GM18519 (cell line): ENCODE measurements around the gene ERCC1.
A peak's percentile ranks its signal among the peaks of the same experiment; 100 is the strongest.

ENCODE experiments used
- ATAC-seq: cut with Tn5 transposase; IDR thresholded peaks from one replicate; pipeline ENCODE4 v1.9.1; 2021; ENCODE audit warnings: mild to moderate bottlenecking, moderate library complexity; ENCODE audit not compliant: unreplicated experiment, low FRiP score

Gene ERCC1

DNA sequence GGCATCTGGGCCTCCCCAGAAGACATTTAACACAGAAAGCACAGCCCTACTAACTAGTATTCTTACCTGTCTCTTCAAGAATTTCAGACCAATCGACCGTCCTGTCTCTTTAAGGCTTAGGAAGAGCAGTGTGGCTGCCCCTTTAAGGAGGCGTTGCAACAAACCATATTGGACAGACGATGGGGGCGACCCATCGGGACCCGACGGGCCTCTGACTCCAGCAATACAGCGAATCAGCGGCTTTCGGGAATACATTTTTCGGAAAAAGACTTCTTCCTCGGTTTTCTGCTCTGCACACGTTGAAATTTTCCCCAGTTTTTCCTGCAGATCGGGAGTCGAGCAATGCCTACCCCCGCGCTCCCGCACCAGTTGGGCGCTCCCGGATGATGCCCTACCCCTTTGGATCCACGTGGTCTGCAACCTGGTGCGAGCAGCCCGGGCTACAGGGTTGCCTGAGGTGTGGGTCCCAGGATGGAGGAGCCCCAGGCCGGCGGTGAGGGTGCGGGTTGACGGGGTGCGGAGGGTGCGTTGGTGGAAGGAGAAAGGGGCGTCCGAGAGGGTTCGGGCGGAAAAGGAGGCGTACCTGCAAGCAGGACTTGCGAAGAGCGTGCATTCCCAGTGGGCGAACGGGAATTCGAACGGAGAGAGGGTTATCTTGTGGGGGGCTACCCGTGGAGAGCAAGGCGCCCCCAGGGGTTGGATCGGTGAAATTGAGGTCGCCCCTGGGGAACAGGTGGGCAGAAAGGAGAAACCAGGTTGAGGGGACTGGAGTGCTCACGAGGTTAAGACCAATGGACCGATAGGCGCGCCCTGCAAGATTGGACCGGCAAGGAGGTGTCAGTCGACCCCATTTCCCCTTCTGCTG is 17.3 kb downstream of the ERCC1 start, which contains the start of gene POLR1G:
POLR1G (plus strand) TSS at position 419 of the 865 bp plus-strand sequence; CDS start at position 472, 53 bp downstream.
- ATAC-seq, result peak; percentile 40

DNA sequence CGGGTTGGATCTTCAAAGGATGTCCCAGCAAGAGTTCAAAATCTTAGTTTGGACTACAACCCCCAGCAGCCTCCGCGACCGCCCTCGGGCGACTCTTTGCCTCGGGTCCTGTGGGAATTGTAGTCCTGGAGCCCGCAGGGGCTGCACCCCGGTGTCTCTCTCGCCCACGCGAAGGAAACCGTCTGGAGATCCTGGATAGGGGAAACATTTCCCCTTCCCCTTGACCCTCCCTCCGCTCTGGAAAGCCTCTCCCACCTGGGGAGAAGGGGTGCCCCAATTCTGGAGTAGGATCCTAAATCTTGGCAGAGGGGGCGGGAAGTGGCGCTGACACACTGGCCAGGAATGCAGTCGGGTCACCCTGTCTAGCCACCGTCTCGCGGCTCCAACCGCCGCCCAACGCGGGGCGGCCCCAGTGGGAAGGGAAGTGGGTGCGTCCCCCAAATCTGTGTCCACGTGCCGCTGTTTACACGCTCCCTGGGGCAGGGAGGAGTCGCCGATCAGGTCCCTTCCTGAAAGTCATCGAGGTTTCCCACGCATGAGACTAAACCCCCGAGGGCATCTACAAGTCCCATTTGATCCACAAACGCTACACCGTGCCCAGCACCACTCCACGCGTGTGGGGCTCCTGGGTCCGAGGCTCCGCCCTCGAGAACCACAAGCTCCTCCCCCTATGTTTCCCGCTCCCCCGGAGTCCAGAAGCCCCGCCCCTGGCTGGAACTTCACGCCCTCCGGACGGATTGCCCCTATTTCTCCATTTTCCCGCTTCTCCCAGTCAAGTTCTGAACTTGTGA is 18.1 kb downstream of the ERCC1 start:
- ATAC-seq, result peak; percentile 27

DNA sequence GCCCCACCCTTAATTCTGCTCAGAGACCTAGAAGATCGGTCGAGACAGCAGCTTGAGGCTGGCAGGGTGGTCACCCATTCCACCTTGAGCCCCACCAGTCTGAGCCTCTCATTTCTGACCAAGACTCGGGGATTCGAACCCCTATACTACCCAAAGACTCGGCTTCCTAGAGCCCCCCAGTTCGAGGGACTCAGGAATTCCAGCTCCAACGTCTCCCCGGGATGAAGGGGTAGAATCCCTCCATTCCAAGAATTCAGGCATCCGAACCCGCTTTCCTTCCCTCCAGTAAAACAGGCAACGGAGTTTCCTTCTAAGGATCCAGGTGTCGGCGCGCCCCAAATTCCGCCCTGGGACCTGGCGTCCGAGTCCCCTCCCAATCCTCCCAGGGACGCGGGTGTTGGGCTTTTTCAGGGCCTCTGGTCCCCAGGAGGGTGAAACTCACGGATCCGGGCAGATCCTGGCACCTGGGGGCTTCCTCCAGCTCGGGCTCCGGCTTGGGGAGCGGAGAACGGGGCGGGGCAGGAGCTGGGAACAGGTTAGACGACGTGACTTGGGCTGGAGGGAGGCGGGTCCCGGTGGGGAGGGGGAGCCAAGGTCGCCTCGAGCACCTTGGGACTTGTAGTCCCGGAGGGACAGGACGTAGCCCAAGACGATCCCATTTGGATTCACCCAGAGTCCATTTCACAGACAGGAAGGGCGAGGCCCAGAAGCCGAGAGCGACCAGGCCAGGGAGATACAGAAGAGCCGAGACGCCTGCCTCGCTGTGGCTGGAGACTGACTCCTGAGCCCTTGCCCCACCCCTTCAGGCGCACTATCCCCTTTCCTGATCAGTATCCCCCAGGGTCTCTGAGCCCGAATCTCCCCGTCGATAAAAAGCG is 18.9 kb downstream of the ERCC1 start, which contains the start of gene PPP1R13L:
PPP1R13L (minus strand) TSS at position 513 of the 878 bp plus-strand sequence. CDS start 6,751 bp downstream, outside the sequence.
- ATAC-seq, result no peak

DNA sequence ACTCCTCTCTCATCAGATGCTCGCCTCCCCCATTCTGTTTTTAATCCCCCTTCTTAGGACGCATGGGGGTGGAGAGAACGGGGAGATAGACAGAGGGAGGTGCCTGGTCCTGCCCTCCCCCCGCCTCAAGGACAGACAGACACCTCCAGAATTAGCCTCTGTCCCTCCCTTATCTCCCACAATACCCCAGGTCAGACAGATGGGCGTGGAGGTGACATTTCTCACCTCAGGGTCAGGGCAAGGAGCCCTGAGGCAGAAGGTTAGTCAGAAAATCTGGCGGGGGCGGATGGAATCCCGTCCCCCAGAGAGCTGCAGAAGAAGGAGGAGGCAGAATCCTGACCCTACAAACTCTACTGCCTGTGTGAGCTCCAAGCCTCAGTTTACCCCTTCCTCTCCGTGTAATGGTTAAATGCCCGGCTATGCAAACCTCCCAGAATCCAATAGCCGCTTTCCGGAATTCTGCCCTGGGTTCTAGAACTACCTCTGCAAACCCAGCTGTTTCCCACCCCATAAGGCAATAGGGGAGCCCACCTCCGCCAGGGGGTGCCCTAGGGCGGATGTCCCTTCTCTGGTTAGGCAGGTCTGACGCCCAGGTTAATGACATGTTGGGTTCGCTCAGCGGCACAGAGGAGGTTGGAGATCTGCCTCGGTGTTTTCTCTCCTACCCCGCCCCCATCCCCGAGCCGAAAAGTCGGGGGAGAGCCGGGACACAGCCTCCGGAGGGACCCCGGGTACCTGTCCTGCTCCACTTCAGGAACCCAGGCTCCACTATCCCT is 19.7 kb downstream of the ERCC1 start:
- no peak for ATAC-seq

DNA sequence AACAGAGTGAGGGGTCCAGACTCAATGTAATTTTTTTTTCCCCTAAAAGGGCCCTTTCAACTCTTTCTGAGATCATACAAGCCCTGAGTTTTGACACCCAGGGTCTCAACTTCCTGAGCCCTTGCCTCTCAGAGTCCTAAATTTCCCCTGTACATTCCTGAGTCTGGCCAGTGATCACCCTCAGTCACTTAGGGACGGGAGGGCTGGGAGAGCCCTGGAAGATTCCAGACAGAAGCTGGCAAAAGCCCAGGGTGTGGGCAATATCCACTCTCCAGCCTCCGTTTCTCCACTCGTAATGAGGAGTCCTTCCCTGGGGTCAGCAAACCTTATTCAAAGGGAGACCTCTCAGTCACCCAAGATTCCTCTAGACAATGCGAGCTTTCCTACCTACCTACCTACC is 20.4 kb downstream of the ERCC1 start:
- no peak for ATAC-seq

DNA sequence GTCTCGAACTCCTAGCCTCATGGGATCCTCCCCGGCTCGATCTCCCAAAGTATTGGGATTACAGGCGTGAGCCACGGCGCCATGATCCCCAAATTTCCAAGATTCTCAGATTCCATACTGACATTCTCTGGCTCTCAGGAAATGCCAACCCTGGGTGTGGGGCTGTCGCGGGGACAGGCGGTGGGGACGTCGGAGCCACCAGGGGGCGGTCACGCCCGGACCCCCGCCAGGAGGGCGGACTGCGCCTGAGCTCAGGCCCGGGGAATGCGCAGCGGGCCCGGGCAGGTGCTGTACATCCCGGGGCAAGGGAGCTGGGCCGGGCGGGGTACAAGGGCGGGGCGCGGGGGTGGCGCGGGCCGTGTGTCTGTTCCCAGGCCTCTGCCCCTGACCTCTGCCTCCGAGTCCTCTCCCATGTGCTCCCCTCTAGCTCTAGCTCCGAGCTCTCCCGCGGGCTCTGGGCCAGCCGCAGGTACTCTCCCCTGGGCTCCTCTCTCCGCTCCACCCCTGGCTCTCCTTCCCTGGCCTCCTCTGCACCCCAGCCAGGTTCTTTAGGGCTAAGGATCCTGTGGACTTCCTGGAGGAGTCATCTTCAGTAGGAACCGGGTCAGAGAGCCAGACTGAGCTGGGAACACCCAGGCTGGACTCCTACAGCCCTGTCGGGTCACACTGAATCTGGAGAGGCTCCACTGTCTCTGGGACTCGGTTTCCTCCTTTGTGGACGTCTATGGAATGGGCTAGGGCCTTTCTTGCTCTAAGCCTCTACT is 21.2 kb downstream of the ERCC1 start:
- no peak for ATAC-seq

DNA sequence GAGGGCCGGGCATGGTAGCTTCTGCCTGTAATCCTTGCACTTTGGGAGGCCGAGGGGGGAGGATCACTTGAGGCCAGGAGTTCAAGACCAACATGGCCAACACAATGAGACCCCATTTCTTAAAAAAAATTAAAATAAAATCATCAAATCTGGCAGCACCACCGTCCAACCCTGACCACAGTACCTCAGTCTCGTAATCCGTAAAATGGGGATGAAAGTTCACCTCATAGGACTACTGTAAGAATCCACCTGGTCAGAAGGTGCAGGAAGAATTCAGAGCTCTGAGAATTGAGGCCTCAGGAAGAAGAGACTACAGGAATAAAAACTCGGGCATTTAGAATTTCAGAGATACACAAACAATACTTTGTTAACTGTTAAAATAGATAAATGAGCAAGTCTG is 21.9 kb downstream of the ERCC1 start:
- no peak for ATAC-seq

DNA sequence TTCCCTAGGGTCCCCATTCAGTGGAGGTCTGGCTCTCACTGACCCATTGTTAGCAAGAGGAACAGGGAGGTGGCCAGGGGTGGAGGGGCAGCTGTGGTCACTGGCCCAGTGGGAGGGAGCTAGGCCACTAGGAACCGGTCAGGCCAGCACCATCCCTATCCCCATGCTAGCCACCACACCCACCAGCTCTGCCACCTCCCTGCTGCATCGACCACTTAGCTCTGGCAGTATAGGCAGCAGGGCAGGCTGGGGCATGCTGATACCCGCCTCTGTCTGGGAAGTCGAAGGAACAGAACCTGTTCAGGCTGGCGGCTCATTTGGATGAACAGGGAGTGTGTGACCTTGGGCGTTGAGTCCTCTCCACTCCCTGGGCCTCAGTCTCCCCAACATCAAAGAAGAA is 23.5 kb downstream of the ERCC1 start:
- no peak for ATAC-seq

DNA sequence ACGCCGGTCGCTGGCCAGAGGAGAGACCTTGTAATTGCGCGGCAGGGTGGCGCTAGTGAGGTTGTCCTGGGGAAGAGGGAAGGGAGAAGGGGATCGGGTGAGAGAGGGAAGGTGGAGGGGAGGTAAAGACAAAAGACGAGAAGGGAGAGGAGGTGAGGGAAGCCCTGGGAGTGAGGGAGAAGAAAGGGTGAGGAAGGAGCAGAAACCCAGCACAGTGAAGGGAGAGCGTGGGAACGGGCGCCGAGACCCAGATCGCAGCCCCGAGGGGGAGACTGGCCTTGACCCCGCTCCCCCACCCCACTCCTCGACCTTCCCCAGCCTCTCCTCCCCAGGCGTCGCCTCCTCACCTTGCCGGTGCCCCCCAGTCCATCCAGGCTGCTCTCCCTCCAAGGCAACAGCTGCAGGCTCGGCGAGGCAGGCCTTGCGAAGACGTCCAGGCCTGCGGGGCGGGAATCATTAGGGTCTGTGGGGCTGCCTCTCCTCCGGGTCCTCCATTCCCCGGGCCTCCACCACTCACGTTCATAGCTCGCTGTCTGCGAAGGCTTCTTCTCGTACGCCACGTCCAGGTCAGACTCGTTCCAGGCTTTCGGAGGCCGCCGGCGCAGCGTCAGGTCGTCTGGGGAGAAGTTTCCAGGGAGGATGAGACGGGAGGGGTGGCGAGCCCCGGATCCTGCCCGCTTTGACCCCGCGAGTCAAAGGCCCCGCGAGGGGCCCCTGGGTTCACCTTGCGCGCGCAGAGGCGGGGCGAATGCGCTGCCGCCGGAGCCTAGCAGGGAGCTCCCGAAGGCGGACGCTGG is 27.7 kb downstream of the ERCC1 start:
- ATAC-seq, result no peak

DNA sequence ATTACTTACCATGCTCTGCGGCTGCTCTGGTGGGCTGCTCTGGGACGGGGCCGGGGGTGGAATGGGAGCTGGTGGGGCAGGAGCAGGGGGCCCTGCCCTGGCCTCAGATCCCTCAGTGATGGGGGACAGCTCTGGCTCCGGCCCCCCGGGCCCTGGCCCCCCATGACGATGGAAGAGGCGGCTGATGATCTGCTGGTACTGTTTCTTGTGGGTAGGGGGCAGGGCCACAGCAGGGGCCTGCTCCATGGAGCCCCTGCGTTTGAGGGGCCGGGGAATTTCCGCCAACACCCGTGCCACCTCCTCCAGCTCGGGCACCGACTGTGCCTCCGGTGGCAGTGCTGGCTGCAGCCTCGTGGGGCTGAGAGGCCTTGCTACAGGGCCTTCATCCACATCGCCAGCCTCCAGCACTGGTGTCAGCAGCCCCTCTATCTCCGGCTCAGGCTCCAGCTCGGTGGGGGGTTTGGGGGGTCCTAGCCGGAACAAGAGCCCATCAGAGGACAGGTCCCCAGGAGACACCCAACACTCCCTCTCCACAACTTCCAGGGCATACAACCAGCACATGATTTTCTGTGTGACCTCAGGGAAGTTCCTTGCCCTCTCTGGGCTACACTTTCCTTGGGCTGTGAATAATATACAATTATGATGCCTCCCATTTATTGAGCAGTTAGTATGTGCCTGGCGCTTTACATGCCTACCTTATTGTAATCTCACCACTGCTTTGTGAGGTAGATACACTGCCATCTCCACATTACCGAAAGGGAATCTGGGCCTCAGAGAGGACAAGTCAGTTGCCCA is 31.6 kb downstream of the ERCC1 start:
- ATAC-seq, result no peak

DNA sequence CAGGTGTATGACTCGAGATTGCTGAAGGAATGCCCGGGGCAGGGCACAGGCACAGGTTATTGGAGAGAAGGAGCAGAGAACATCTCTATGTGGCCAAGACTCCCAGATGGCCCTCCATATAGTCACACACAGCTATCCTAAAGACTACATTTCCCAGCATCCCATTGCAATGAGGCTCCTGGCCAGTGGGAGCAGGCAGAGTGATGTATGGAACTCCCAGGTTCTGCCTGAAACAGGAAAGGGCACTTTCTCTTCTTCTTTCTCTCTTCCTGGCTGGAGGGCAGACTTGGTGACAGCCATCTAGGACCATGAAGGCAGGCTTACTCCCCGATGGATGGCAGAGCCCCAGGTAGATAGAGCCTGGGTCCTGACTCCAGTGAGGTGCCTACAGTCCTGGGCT is 32.4 kb downstream of the ERCC1 start:
- no peak for ATAC-seq

DNA sequence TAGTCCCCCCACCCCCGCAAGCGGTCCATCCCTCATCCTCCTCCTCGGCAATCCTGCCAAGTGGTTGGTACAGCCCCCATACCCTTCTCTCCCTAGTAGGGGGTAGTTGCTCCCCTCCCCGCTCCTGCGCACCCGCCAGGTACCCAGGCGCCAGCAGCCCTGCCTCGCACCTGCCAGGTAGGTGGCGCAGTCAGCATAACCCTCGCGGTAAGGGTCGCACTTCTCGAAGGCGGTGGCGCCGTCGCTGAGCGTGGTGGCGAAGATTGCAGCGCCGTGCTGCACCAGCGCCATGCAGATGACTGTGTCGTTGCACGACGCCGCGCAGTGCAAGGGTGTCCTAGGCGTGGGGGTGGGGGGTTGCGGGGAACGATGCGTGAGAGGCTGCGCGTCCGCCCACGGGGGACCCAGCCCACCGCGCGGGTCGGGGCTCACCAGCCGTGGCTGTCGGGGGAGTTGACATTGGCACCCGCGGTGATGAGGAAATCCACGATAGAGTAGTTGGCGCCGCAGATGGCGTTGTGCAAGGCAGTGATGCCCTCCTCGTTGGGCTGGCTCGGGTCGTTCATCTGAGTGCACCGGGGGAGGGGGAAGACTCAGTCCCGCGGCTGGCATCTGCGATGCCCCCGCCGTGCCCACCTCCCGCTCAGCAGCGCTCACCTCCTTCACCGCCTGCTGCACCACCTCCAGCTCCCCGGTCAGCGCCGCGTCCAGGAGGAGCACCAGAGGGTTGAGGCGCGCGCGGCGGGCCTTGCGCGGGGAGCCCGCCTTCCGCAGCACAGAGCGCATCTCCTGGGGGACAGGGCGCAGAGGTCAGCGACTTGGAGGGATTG is 38.1 kb downstream of the ERCC1 start:
- ATAC-seq, result no peak

DNA sequence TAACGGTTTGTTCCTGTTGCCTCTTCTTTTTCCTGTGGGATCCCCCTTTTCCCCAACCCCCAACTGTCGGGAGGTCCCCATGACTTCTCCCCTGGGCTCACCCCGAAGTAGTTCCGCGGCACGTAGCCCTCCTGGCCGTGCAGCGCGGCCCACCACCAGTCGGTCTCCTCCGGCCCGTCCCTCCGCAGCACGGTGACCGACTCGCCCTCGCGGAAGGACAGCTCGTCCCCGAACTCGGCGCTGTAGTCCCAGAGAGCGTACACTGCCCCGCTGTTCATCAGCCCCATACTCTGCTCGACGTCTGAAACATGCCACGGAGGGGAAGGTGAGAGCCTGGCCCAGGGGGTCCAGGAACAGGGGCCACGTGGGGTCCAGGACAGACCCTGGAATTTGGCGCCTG is 41.3 kb downstream of the ERCC1 start:
- no peak for ATAC-seq

DNA sequence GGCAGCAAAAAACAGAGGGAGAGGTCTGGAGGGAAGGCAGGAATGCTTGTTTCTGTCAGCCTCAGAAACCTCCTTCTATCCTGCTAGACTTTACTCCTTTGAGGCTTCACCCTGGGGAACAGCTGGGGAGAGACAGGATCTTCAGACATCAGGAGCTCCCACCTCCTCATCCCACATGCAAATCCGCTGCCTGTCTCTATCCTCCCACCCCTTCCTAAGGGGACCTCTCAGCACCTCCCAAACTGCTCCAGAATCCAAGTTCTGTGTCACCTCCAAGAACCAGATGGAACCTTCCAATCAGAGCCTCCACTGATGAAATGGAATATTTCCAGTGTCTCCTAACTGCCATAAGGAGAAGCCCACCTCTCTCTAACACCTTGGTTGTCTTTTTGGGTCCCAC is 43.6 kb downstream of the ERCC1 start:
- ATAC-seq, result no peak

DNA sequence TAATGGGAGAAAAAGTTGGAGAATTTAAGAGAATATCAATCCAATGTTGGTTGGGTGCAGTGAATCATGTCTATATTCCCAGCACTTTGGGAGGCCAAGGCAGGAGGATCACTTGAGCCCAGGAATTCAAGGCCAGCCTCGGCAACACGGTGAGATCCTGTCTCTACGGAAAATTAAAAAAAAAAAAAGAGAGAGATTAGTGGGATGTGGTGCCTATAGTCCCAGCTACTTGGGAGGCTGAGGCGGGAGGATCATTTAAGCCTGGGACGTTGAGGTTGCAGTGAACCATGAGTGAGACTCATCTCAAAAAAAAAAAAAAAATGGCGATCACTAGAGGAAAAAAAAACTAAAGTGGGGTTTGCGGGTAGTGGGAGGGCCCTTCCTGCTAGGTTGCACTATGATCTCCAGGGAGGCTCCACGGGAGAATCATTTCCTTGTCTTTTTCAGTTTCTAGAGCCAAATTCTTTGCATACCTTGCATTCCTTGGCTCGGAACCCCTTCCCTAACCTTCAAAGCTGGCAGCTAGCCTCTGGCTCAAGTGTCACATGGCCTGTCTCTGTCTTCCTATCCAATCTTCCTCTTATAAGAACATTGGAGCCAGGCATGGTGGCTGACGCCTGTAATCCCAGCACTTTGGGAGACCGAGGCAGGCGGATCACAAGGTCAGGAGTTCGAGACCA is 47.5 kb downstream of the ERCC1 start:
- no peak for ATAC-seq
